ENCODE data around the gene PKD2.
A peak's percentile ranks its signal among the peaks of the same experiment; 100 is the strongest.
"Not testable (repeated sequence)": the region's sequence is repeated elsewhere in the genome, so short reads cannot be mapped to it uniquely, and the experiment has no call there.

The PKD2 gene

DNA sequence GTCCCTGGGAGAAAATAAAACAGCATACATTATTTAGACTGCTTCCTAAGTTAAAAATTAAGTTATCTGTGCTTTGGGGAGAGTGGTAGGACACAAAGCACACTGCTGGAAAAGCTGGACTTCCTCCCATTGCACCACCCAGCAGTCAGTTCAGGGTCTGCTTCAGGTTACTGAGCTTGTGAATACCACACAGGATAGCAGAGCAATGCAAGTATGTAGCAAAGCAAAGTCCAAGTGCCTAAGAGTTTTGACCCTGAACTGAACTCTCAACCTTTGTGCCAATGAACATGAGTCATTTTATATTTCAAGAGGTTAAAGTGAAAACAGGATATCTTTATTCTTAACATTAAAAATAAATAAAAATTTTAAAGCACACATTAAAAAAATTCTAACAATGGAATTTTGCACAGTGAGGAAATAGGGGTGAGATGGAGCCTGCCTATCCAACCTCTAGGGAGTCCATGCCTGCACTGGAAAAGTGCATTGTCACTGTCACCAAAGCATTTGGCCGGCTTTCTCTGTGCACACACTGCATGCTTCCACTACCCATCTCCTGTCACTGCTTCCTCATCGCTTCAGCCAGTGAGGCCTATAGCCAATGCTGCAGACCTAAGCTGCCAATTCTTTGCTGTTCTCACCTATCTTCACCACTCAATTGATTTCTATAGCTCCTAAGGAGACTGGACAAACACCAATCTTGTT, 100.1 kb downstream of the PKD2 start:
- Mint-ChIP-seq H3K27me3 (ENCODE audit: low read depth) (no peaks in the 10 kb centered on the region), H3K27ac (peak overlapping the region in 1 of 3 experiments; percentile 59), H3K4me3 (no peak overlapping the region), H3K4me1 (no peaks in the 10 kb centered on the region), H3K36me3 (ENCODE audit: low read depth) (no peaks in the 10 kb centered on the region), H3K9me3 (no peaks in the 10 kb centered on the region)
- TF ChIP-seq, protein P1, sequence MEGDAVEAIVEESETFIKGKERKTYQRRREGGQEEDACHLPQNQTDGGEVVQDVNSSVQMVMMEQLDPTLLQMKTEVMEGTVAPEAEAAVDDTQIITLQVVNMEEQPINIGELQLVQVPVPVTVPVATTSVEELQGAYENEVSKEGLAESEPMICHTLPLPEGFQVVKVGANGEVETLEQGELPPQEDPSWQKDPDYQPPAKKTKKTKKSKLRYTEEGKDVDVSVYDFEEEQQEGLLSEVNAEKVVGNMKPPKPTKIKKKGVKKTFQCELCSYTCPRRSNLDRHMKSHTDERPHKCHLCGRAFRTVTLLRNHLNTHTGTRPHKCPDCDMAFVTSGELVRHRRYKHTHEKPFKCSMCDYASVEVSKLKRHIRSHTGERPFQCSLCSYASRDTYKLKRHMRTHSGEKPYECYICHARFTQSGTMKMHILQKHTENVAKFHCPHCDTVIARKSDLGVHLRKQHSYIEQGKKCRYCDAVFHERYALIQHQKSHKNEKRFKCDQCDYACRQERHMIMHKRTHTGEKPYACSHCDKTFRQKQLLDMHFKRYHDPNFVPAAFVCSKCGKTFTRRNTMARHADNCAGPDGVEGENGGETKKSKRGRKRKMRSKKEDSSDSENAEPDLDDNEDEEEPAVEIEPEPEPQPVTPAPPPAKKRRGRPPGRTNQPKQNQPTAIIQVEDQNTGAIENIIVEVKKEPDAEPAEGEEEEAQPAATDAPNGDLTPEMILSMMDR (IDR thresholded peaks at IDR 0.05; ENCODE audit: unreplicated experiment in 3 of 3) = no peak

- not testable (repeated sequence) for H3K27ac Mint-ChIP-seq; H3K4me3 Mint-ChIP-seq; H3K4me1 Mint-ChIP-seq; H3K9me3 Mint-ChIP-seq; H3K36me3 Mint-ChIP-seq (ENCODE audit: low read depth); H3K27me3 Mint-ChIP-seq (ENCODE audit: low read depth)
These were observed 100.7 kb downstream of the PKD2 start for GRCh38 chr4:88108108-88108465.

- H3K4me3 Mint-ChIP-seq = no peak overlapping the region
- no peak overlapping the region for H3K27ac Mint-ChIP-seq
- no peaks in the 10 kb centered on the region for H3K27me3 Mint-ChIP-seq (ENCODE audit: low read depth)
- H3K36me3 Mint-ChIP-seq (ENCODE audit: low read depth) = no peaks in the 10 kb centered on the region
- TF ChIP-seq, protein P1 (IDR thresholded peaks at IDR 0.05; ENCODE audit: unreplicated experiment in 3 of 3) = no peak
- H3K9me3 Mint-ChIP-seq = no peaks in the 10 kb centered on the region
- H3K4me1 Mint-ChIP-seq = no peaks in the 10 kb centered on the region
These were observed 101.3 kb downstream of the PKD2 start for GRCh38 chr4:88108747-88109122.

- H3K27me3 Mint-ChIP-seq (ENCODE audit: low read depth) = no peaks in the 10 kb centered on the region
- TF ChIP-seq, protein P1 (IDR thresholded peaks at IDR 0.05; ENCODE audit: unreplicated experiment in 3 of 3) = no peak
- no peak overlapping the region for H3K27ac Mint-ChIP-seq
- no peaks in the 10 kb centered on the region for H3K36me3 Mint-ChIP-seq (ENCODE audit: low read depth)
- H3K4me3 Mint-ChIP-seq = no peak overlapping the region
- H3K9me3 Mint-ChIP-seq = no peaks in the 10 kb centered on the region
- no peaks in the 10 kb centered on the region for H3K4me1 Mint-ChIP-seq
These were observed 101.9 kb downstream of the PKD2 start for GRCh38 chr4:88109123-88109881.

DNA sequence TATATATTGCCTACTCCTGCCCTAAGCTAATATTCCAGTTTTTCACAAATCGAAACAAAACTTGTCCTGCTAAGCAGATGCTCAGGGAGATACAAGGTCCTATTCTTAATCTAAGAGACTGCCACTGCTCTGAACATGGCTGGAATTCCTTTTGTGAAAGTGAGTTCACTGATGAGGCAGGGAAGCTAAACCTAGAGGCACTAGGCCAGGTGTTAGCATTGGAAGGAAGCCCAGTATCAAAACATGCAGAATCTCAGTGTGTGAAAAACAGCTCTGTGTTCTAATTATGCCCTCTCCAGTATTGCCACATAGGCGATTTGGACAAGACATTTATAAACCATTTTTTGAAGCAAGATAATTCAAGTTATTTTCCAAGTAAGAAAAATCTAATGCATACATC, 103.4 kb downstream of the PKD2 start:
- no peak overlapping the region for H3K4me3 Mint-ChIP-seq
- H3K9me3 Mint-ChIP-seq = no peaks in the 10 kb centered on the region
- no peak overlapping the region for H3K27ac Mint-ChIP-seq
- no peaks in the 10 kb centered on the region for H3K27me3 Mint-ChIP-seq (ENCODE audit: low read depth)
- TF ChIP-seq, protein P1 (IDR thresholded peaks at IDR 0.05; ENCODE audit: unreplicated experiment in 3 of 3) = no peak
- H3K4me1 Mint-ChIP-seq = no peaks in the 10 kb centered on the region
- no peaks in the 10 kb centered on the region for H3K36me3 Mint-ChIP-seq (ENCODE audit: low read depth)

- H3K36me3 Mint-ChIP-seq (ENCODE audit: low read depth) = no peaks in the 10 kb centered on the region
These were observed 105.4 kb downstream of the PKD2 start for GRCh38 chr4:88112856-88113255.

More at GRCh38 chr4:88112856-88113255, 105.4 kb downstream of the PKD2 start:
- Mint-ChIP-seq H3K9me3 (no peaks in the 10 kb centered on the region), H3K27me3 (ENCODE audit: low read depth) (no peaks in the 10 kb centered on the region), H3K4me1 (no peaks in the 10 kb centered on the region), H3K4me3 (no peak overlapping the region), H3K27ac (no peak overlapping the region)
- TF ChIP-seq, protein P1 (IDR thresholded peaks at IDR 0.05; ENCODE audit: unreplicated experiment in 3 of 3) = no peak
